Measurements from ENCODE around the gene CNR2. TPM values are rescaled to one million over a fixed set of nuclear protein-coding genes. Genes with fewer than 3 reads are reported as not detected.

The CNR2 gene
- total RNA-seq, 2 donors from 2014 or later = not detected

GRCh38 chr1:23868557-23869016 lies 44.6 kb downstream of the CNR2 start:
- H3K4me3 Mint-ChIP-seq = peak overlapping the region; percentile 66
- Histone ChIP-seq H3K27me3 (ENCODE audit: control insufficient read depth, insufficient read depth, low read length, poor library complexity, severe bottlenecking) (peaks cover 28% of the 10 kb centered on the region), H3K4me3 (ENCODE audit: low read length) (no peak overlapping the region), H3K9me3 (ENCODE audit: control insufficient read depth, low read length) (no peaks in the 10 kb centered on the region), H3K36me3 (ENCODE audit: control insufficient read depth, insufficient read depth, low read length) (no peaks in the 10 kb centered on the region), H3K27ac (ENCODE audit: low read depth, low read length) (no peak overlapping the region), H3K4me1 (ENCODE audit: control insufficient read depth, insufficient read depth, low read length) (no peaks in the 10 kb centered on the region), H3K9ac (ENCODE audit: extremely low read depth, low read length, poor library complexity, severe bottlenecking) (no peak overlapping the region)
- peaks cover 6% of the 10 kb centered on the region for H3K36me3 Mint-ChIP-seq (ENCODE audit: low read depth)
- DNase-seq = no peak
- no peaks in the 10 kb centered on the region for H3K9me3 Mint-ChIP-seq
- peak; percentile 25 for TF ChIP-seq CTCF (conservative IDR thresholded peaks at IDR 0.05)
- peaks cover 10% of the 10 kb centered on the region for H3K4me1 Mint-ChIP-seq
- peaks cover 38% of the 10 kb centered on the region for H3K27me3 Mint-ChIP-seq (ENCODE audit: insufficient read depth)
- no peak overlapping the region for H3K27ac Mint-ChIP-seq
- WGBS, 2 experiments (ENCODE audit: insufficient coverage in 1 of 2, insufficient read length in 1 of 2) = 59 to 62% methylated on average over 18 to 20 of the region's 20 CpGs

DNA sequence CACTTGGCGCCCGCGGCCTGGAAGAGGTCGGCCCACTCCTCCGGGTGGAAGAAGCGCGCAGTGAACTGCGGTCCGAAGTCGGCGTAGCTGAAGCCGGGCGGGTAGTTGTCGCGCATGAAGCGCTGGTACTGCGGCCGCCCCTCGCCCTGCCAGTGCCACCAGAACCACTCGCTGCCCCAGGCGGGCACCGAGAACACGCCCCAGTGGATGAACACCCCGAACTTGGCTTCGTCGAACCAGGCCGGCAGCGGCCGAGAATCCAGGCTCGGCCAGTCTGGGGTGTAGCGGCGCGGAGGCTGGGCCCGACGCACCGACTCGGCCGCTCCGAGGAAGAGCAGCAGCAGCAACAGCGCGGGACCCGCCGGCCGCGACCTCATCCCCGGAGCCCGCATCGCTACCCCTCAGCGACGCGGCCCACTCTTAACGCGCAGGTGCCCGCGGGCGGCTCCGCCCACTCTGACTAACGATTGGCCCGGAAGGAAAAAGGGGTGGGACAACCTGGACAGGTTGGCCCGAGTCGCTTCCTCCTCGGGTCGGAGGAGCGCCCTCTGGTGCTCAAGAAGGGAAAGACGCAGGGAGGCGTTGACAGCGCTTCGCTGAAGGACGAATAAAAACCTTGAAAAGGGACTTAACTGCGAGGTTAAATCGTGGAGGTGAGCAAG lies 45.1 kb downstream of the CNR2 start, which contains the start of gene FUCA1:
Gene FUCA1 (minus strand): TSS at position 396 of the 662 bp plus-strand sequence. CDS start 4 bp downstream, at position 392.
- peaks cover 38% of the 10 kb centered on the region for H3K27me3 Mint-ChIP-seq (ENCODE audit: insufficient read depth)
- Histone ChIP-seq H3K9me3 (ENCODE audit: control insufficient read depth, low read length) (no peaks in the 10 kb centered on the region), H3K4me3 (ENCODE audit: low read length) (peak within 1 kb of the TSS; percentile 81), H3K9ac (ENCODE audit: extremely low read depth, low read length, poor library complexity, severe bottlenecking) (peak within 1 kb of the TSS; percentile 11), H3K27me3 (ENCODE audit: control insufficient read depth, insufficient read depth, low read length, poor library complexity, severe bottlenecking) (peaks cover 28% of the 10 kb centered on the region), H3K4me1 (ENCODE audit: control insufficient read depth, insufficient read depth, low read length) (no peaks in the 10 kb centered on the region), H3K27ac (ENCODE audit: low read depth, low read length) (no peak within 1 kb of the TSS), H3K36me3 (ENCODE audit: control insufficient read depth, insufficient read depth, low read length) (no peaks in the 10 kb centered on the region)
- TF ChIP-seq CTCF (conservative IDR thresholded peaks at IDR 0.05) = peak; percentile 98
- H3K9me3 Mint-ChIP-seq = no peaks in the 10 kb centered on the region
- WGBS, 2 experiments (ENCODE audit: insufficient coverage in 1 of 2, insufficient read length in 1 of 2) = 1% methylated on average over 31 to 71 of the region's 71 CpGs
- peaks cover 6% of the 10 kb centered on the region for H3K36me3 Mint-ChIP-seq (ENCODE audit: low read depth)
- no peak within 1 kb of the TSS for H3K27ac Mint-ChIP-seq
- peak within 1 kb of the TSS; percentile 66 for H3K4me3 Mint-ChIP-seq
- peaks cover 10% of the 10 kb centered on the region for H3K4me1 Mint-ChIP-seq
- peak; percentile 99 for DNase-seq

- Mint-ChIP-seq H3K27ac (no peak overlapping the region), H3K27me3 (ENCODE audit: insufficient read depth) (peaks cover 38% of the 10 kb centered on the region), H3K4me1 (peaks cover 10% of the 10 kb centered on the region), H3K4me3 (peak overlapping the region; percentile 66), H3K9me3 (no peaks in the 10 kb centered on the region), H3K36me3 (ENCODE audit: low read depth) (peaks cover 9% of the 10 kb centered on the region)
- no peaks in the 10 kb centered on the region for H3K4me1 ChIP-seq (ENCODE audit: control insufficient read depth, insufficient read depth, low read length)
- peaks cover 28% of the 10 kb centered on the region for H3K27me3 ChIP-seq (ENCODE audit: control insufficient read depth, insufficient read depth, low read length, poor library complexity, severe bottlenecking)
- H3K9ac ChIP-seq (ENCODE audit: extremely low read depth, low read length, poor library complexity, severe bottlenecking) = peak overlapping the region; percentile 11
- no peak for TF ChIP-seq CTCF (conservative IDR thresholded peaks at IDR 0.05)
- H3K4me3 ChIP-seq (ENCODE audit: low read length) = peak overlapping the region; percentile 81
- no peaks in the 10 kb centered on the region for H3K36me3 ChIP-seq (ENCODE audit: control insufficient read depth, insufficient read depth, low read length)
- no peak overlapping the region for H3K27ac ChIP-seq (ENCODE audit: low read depth, low read length)
- H3K9me3 ChIP-seq (ENCODE audit: control insufficient read depth, low read length) = no peaks in the 10 kb centered on the region
- WGBS, 2 experiments (ENCODE audit: insufficient coverage in 1 of 2, insufficient read length in 1 of 2) = 0 to 5% methylated on average over 4 to 17 of the region's 17 CpGs
- DNase-seq = peak; percentile 63
Measured at GRCh38 chr1:23867542-23867894, 45.6 kb downstream of the CNR2 start.
